SKM-1 (cell line): Measurements from ENCODE around the gene GINS2.

ENCODE experiments used
- DNase-seq: peaks from one replicate; lab custom pipeline; 2025; ENCODE audit not compliant: unreplicated experiment; lab: John Stamatoyannopoulos, UW

Gene GINS2

DNA sequence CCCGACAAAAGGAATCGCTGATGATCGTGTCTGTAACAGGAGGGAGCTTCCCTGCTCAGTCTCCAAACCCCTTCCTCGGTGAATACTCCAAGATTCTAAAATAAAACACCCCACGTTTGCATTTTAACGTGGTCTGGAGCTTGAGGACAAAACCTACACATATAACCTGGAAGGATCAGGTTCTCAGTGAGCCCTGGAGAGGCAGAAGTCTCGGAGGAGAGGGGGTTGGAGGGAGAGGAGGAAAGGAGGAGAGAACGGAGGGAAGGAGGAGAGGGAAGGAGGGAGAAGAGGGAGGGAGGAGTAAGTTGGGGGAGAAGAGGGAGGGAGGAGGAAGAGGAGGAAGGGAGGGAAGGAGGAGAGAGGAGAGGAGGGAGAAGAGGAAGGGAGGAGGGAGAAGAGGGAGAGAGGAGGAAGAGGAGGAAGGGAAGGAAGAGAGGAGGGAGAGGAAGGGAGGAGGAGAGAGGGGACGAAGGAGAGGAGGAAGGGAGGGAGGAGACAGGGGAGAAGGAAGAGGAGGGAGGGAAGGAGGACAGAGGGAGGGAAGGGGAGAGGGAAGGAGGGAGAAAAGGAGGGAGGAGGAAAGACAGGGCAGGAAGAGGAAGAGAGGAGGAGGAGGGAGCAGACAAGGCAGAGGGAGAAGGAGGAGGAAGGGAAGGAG, 27.4 kb upstream of the GINS2 start:
- DNase-seq, result no peak

- no peak for DNase-seq
These were observed 26.6 kb upstream of the GINS2 start for GRCh38 chr16:85715169-85716021.

GRCh38 chr16:85712801-85713200, 24.0 kb upstream of the GINS2 start:
- DNase-seq, result no peak

GRCh38 chr16:85711982-85712587, 23.3 kb upstream of the GINS2 start:
- no peak for DNase-seq

GRCh38 chr16:85710732-85711131, 22.0 kb upstream of the GINS2 start:
- no peak for DNase-seq

- no peak for DNase-seq
These were observed 21.2 kb upstream of the GINS2 start for GRCh38 chr16:85709766-85710585.

- no peak for DNase-seq
These were observed 19.6 kb upstream of the GINS2 start for GRCh38 chr16:85708338-85708737.

DNA sequence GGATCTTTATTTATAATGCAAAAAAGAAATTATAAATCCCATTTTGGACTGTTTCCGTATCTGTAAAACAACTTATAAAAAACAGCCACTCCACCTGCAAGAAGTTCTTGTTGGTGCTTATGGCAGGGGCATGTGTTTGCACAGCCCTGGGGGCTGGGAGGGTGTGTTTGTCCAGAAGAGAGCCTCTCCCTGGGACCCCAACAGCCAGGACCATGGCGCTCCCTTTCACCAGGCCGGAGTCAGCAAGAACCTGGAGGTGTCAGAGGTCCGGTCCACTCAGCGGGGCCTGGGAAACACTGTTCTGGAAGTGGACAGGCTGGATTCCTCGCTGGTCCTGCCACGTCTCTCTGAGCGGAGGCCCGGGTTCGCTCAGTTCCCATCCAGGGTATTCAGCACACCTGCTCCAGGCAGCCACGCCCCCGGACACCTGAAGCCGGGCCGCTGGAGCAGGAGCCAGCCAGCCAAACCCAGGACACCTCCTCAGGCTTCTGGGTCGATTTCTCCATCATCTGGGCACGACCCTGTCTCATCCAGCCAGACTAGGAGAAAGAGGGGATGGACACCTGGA, 18.9 kb upstream of the GINS2 start:
- DNase-seq, result no peak

DNA sequence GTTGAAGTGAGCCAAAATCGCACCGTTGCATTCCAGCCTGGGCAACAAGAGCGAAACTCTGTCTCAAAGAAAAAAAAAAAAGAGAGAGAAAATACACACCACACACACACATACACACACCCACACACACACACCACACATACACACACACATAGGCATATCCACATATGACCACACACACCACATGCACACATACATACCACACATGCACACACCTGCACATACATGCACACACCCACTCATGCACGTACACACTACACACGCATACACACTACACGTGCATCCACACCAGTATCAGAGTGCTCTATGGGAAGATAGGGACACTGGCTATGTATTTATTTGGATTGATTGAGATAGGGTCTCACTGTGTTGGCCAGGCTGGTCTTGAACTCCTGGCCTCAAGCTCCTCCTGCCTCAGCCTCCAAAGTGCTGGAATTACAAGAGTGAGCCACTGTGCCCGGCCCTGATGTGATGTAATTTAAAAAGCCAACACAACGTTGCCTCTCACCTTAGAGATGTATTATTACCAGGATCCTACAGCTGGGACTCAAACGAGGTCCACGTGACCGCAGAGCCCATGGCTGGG, 17.8 kb upstream of the GINS2 start:
- DNase-seq, result no peak

GRCh38 chr16:85704900-85705846, 16.4 kb upstream of the GINS2 start:
- DNase-seq, result no peak

- no peak for DNase-seq
These were observed 15.3 kb upstream of the GINS2 start for GRCh38 chr16:85704011-85704410.

GRCh38 chr16:85699628-85700027, 10.9 kb upstream of the GINS2 start:
- no peak for DNase-seq

GRCh38 chr16:85698935-85699558, 10.3 kb upstream of the GINS2 start:
- DNase-seq, result no peak

GRCh38 chr16:85698459-85698891, 9.7 kb upstream of the GINS2 start:
- DNase-seq, result no peak

DNA sequence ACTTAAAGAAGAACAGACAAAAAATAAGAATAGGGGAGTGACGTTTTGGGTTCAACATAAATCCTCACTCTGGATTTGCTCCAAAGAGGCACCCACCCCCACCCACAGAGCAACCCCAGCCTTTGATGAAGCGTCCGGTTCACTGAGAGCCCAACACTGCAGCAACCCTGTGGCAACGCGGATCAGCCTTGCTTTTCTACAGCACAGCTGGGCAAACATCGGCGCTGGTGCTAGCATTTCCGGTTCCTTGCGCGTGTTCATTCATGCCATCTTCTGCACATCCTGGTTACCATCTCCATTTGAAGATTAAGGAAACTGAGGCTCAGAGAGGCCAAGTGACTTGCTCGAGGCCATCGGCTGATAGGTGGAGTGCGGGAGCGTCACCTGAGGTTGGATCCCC, 8.7 kb upstream of the GINS2 start:
- no peak for DNase-seq

DNA sequence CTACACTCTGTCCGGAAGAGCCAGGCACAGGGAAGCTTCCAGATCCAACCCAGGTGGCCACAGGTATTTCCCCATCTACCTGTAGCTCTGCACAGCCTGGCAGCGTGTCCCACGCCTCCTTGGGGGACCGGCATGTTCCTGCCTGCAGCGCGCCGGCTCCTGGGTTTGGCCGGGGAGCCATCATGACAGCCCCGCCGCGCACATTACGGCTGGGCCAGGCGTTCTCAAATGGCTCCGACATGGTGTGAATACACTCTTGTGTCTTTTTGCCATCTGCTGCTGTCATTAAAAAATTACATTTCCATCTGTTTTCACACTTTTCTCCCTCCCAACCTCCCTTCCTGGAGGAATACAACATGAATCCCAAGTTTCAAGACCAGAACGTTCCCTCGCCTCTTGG, 8.0 kb upstream of the GINS2 start:
- DNase-seq, result no peak

DNA sequence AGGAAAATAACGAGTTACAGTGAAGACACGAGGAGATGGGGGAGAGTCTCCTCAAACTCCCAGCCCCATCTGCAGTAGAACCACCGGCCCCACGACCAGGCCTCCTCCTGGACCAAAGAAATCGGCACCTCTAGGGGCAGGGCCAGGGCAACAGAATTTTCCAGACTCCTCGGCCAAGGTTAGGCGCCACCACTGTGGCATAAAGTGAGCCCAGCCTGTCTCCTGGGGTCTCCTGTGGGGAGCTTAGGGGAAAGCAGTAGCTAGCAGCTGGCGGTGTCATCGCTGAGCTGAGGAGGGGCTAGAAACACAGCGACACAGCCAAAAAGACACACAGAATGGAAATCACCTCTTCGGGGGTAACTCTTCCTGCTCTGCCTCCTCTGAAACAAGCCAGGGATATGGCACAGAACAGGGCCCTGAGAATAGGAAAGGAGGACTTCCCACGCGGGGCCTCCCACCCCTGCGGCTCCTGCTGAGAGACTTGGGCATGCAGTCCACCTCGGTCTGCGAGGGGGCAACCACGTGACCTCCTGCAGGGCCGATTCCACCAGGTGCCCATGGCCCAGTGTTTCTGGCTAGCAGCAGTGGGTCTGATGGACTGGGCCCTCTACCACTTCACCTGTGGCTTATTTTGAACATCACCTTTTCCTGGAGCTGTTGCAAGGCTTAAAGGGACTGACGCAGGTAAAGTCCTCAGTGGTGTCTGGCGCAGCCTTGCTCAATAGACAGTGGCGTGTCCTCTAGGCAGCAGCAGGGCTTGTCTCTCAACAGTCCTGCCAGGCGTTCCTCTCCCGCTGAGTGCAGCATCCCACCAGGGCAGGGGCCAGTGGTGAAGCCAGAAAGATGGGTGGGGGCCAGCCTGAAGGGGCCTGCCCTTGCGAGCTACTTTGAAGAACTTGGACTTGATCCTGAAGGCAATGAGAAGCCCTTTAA, 6.7 kb upstream of the GINS2 start:
- no peak for DNase-seq
